ENCODE results near the gene COL17A1.

Gene COL17A1

DNA sequence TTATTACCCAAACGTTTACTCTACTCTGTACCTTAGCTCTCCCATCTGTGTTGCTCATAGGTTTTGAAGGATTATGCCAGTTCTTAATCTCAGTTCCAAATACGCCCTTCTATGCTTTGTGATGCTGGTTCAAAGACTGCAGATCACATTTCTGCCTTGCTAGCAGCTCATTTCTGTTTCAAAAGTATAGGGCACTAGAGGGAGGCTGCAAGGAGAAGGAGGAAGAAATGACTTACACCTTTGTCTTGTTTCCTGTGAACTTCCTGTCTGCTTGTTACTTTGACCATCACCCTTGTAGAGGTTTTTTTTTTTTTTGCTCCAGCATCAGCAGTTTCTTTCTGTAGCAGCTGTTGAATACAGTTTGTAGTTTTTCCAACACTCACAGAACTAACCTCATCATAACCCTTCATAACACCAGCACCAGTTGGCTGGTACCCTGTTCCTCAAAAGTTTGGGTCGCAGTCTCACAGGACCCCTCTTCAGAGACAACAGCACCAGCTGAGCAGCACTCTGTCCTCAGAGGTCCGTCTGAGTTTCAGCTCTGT lies 102.2 kb downstream of the COL17A1 start:
- peak in 1 of 5 donors; percentile 78 for DNase-seq

DNA sequence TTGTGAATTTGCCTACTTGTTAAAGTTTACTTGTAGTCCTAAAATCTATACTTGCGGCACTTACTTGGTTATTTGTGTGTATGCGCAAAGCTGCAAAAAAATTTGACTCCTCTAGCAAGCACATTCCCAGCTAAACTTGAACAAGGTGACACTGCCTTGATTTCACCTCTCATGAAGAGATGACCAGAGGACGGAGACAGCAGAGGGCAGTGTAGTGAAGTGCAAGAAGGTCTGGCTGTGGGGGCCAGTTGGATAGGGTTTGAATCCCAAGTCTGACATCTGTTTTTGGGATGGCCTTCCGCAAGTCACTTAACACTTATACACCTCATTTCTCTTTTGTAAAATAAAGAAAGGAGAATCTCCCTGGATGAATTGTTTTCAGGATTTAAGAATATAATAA lies 103.0 kb downstream of the COL17A1 start:
- DNase-seq = no peak

Measured in T-helper 1 cell (primary cell).